Measurements from ENCODE around the gene ZNF512. TPM values are rescaled to one million over a fixed set of nuclear protein-coding genes. Genes with fewer than 3 reads are reported as not detected.
"Not testable (repeated sequence)": the region's sequence is repeated elsewhere in the genome, so short reads cannot be mapped to it uniquely, and the experiment has no call there.

ZNF512 gene
- total RNA-seq, 1 donor from 2014 or later, result 30.1 TPM

DNA sequence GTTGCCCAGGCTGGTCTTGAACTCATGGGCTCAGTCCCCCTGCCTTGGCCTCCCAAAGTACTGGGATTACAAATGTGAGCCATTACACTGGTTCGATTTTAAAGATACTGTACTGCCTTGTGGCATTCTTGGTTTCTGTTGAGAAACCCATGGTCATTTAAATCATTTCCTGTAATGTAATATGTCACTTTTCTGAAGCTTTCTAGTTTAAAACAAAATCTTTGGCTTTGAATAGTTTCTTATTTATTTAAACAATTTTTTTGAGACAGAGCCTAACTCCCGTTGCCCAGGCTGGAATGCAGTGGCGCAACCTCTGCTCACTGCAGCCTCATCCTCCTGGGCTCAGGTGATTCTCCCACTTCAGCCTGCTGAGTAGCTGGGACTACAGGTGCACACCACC lies 8.9 kb downstream of the ZNF512 start:
- Mint-ChIP-seq H3K4me3 (ENCODE audit: unreplicated experiment) (no peak overlapping the region), H3K9me3 (ENCODE audit: unreplicated experiment) (peaks cover 6% of the 10 kb centered on the region)

GRCh38 chr2:27593240-27593639 lies 10.4 kb downstream of the ZNF512 start:
- no peak for DNase-seq (ENCODE audit: low spot score)
- Mint-ChIP-seq H3K27ac (ENCODE audit: unreplicated experiment) (no peak overlapping the region), H3K36me3 (ENCODE audit: low read depth, unreplicated experiment) (peaks cover 38% of the 10 kb centered on the region), H3K4me3 (ENCODE audit: unreplicated experiment) (peak overlapping the region; percentile 69), H3K4me1 (ENCODE audit: unreplicated experiment) (no peaks in the 10 kb centered on the region), H3K9me3 (ENCODE audit: unreplicated experiment) (peaks cover 6% of the 10 kb centered on the region), H3K27me3 (ENCODE audit: unreplicated experiment) (peaks cover 4% of the 10 kb centered on the region)
- TF ChIP-seq, protein P1, sequence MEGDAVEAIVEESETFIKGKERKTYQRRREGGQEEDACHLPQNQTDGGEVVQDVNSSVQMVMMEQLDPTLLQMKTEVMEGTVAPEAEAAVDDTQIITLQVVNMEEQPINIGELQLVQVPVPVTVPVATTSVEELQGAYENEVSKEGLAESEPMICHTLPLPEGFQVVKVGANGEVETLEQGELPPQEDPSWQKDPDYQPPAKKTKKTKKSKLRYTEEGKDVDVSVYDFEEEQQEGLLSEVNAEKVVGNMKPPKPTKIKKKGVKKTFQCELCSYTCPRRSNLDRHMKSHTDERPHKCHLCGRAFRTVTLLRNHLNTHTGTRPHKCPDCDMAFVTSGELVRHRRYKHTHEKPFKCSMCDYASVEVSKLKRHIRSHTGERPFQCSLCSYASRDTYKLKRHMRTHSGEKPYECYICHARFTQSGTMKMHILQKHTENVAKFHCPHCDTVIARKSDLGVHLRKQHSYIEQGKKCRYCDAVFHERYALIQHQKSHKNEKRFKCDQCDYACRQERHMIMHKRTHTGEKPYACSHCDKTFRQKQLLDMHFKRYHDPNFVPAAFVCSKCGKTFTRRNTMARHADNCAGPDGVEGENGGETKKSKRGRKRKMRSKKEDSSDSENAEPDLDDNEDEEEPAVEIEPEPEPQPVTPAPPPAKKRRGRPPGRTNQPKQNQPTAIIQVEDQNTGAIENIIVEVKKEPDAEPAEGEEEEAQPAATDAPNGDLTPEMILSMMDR (IDR thresholded peaks at IDR 0.05; ENCODE audit: unreplicated experiment), result no peak

More for the DNA sequence above, 8.9 kb downstream of the ZNF512 start:
- peaks cover 36% of the 10 kb centered on the region for H3K36me3 Mint-ChIP-seq (ENCODE audit: low read depth, unreplicated experiment)
- TF ChIP-seq, protein P1 (IDR thresholded peaks at IDR 0.05; ENCODE audit: unreplicated experiment), result no peak
- no peak overlapping the region for H3K27ac Mint-ChIP-seq (ENCODE audit: unreplicated experiment)
- no peaks in the 10 kb centered on the region for H3K4me1 Mint-ChIP-seq (ENCODE audit: unreplicated experiment)
- no peak for DNase-seq (ENCODE audit: low spot score)
- peaks cover 4% of the 10 kb centered on the region for H3K27me3 Mint-ChIP-seq (ENCODE audit: unreplicated experiment)

GRCh38 chr2:27594020-27594703 lies 11.3 kb downstream of the ZNF512 start:
- H3K9me3 Mint-ChIP-seq (ENCODE audit: unreplicated experiment); DNase-seq (ENCODE audit: low spot score); H3K27me3 Mint-ChIP-seq (ENCODE audit: unreplicated experiment); H3K4me3 Mint-ChIP-seq (ENCODE audit: unreplicated experiment); H3K27ac Mint-ChIP-seq (ENCODE audit: unreplicated experiment); H3K4me1 Mint-ChIP-seq (ENCODE audit: unreplicated experiment): not testable (repeated sequence)
- H3K36me3 Mint-ChIP-seq (ENCODE audit: low read depth, unreplicated experiment), result peaks cover 38% of the 10 kb centered on the region

DNA sequence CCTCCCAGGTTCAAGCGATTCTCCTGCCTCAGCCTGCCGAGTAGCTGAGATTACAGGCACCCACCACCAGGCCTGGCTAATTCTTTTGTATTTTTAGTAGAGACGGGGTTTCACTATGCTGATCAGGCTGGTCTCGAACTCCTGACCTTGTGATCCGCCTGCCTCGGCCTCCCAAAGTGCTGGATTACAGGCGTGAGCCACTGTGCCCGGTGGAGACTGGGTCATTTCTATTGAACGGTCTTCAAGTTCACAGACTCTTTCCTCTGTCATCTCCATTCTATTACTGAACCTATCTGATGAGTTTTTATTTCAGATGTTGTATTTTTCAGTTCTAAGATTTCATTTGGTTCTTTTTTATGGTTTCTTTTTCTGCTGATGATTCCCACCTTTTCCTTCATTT lies 12.6 kb downstream of the ZNF512 start:
- Mint-ChIP-seq H3K4me3 (ENCODE audit: unreplicated experiment) (peak overlapping the region; percentile 17), H3K36me3 (ENCODE audit: low read depth, unreplicated experiment) (peaks cover 50% of the 10 kb centered on the region), H3K4me1 (ENCODE audit: unreplicated experiment) (peaks cover 15% of the 10 kb centered on the region)
- DNase-seq (ENCODE audit: low spot score); H3K9me3 Mint-ChIP-seq (ENCODE audit: unreplicated experiment); H3K27ac Mint-ChIP-seq (ENCODE audit: unreplicated experiment); H3K27me3 Mint-ChIP-seq (ENCODE audit: unreplicated experiment): not testable (repeated sequence)

GRCh38 chr2:27596627-27597026 lies 13.8 kb downstream of the ZNF512 start:
- Mint-ChIP-seq H3K36me3 (ENCODE audit: low read depth, unreplicated experiment) (peaks cover 48% of the 10 kb centered on the region), H3K4me1 (ENCODE audit: unreplicated experiment) (peaks cover 16% of the 10 kb centered on the region), H3K27me3 (ENCODE audit: unreplicated experiment) (peaks cover 6% of the 10 kb centered on the region), H3K9me3 (ENCODE audit: unreplicated experiment) (peaks cover 6% of the 10 kb centered on the region), H3K4me3 (ENCODE audit: unreplicated experiment) (no peak overlapping the region), H3K27ac (ENCODE audit: unreplicated experiment) (no peak overlapping the region)
- no peak for DNase-seq (ENCODE audit: low spot score)
- TF ChIP-seq, protein P1 (IDR thresholded peaks at IDR 0.05; ENCODE audit: unreplicated experiment), result no peak

DNA sequence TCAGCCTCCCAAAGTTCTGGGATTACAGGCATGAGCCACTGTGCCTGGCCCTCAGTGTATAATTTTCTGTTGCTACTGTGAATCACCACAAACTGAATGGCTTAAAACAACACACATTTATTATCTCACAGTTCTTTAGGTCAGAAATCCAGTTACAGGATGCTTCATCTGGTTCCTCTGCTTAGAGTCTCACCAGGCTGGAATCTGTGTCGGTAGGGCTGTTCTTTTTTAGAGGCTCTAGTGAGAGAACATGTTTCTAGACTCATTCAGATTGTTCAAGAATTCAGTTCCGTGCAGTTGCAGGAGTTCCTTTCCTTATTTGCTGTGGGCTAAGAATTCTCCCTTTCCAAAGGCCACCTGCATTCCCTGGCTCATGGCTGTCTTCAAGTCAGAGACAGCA lies 23.8 kb downstream of the ZNF512 start:
- Mint-ChIP-seq H3K9me3 (ENCODE audit: unreplicated experiment) (no peaks in the 10 kb centered on the region), H3K36me3 (ENCODE audit: low read depth, unreplicated experiment) (peaks cover 24% of the 10 kb centered on the region), H3K27me3 (ENCODE audit: unreplicated experiment) (no peaks in the 10 kb centered on the region), H3K4me1 (ENCODE audit: unreplicated experiment) (no peaks in the 10 kb centered on the region), H3K4me3 (ENCODE audit: unreplicated experiment) (no peak overlapping the region), H3K27ac (ENCODE audit: unreplicated experiment) (no peak overlapping the region)
- no peak for DNase-seq (ENCODE audit: low spot score)
- TF ChIP-seq, protein P1 (IDR thresholded peaks at IDR 0.05; ENCODE audit: unreplicated experiment), result no peak
